Hepatic stellate cell (primary cell): ENCODE data around the gene LHX5.
A peak's percentile ranks its signal among the peaks of the same experiment; 100 is the strongest.

ENCODE experiments used
- DNase-seq: peaks from one replicate; pipeline ENCODE4 v3.0.0; 2011; ENCODE audit warnings: low spot score

The LHX5 gene

DNA sequence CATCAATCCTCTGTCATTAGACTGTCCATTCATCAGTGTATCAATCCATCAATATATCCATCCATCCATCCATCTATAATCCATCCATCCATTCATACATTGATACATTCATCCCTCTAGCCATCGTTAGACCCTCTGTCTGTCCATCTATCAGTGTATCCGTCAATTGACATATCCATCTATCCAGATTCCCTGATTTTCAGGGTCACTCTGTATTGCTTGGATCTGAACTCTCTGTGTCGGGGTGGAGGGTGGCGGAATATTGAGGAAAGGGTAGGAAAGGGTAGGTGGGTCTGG lies 32.4 kb downstream of the LHX5 start:
- DNase-seq, result no peak

DNA sequence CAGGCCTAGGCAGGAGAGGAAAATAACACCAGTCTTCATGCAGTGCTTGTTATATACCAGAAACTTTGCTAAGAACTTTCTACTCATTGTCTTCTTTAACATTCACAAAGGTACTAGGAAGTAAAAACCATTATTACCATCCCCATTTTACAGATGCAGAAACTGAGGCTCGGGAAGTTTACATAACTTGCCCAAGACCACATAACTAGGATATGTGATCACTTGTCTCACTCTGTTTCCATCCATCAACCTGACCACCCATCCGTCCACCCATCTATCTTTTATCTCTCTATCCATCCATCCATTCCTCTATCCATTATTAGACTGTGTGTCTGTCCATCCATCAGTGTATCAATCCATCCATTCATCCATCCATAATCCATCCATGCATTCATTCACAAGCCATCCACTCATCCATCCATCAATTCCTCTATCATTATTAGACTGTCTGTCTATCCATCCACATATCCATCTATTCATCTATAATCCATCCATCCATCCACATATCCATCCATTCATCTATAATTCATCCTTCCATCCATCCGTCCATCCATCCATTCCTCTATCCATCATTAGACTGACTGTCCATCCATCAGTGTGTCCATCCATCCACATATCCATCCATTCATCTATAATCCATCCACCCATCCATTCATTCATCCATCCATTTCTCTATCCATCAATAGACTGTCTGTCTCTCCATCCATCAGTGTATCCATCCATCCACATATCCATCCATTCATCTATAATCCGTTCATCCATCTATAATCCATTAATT lies 33.0 kb downstream of the LHX5 start:
- DNase-seq, result no peak

DNA sequence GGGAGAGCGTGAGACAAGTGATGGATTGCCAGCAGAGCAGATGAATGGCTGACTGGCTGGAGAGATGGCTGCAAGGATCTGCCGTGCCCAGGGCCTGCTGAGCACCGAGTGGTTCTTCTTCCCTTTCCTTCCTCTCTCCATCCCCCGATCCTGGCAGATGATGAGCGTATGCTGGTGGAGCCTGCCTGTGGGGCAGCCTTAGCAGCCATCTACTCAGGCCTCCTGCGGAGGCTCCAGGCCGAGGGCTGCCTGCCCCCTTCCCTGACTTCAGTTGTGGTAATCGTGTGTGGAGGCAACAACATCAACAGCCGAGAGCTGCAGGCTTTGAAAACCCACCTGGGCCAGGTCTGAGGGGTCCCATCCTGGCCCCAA lies 34.0 kb downstream of the LHX5 start:
- DNase-seq, result no peak

DNA sequence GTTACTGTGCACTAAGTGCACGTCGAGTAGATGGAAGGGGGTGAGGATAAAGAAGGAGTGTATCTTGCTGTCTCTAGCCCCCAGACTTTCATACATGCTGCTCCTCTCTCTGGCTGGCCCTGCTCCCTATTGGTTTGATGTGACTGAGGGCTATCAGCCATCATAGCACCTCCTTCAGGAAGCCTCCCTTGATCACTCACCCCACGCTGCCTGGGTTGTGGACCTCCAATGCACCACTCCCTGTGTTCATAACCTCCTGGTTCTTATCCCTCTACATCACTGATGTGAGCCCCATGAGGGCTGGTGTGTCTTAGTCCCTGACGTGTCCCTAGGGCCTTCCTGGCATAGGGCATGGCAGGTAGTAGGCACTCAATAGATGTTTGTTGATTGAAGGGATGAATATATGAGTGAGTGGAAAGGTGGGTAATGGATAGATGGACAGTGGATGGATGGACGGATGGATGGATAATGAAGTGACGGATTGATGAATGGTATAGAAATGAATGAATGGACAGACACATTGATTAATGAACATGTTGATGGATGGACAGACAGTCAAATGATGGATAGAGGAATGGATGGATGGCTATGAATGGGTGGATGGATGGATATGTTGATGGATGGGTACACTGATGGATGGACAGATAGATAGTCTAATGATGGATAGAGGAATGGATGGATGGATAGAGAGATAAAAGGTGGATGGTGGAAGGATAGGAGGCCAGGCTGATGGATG lies 34.5 kb downstream of the LHX5 start:
- no peak for DNase-seq

DNA sequence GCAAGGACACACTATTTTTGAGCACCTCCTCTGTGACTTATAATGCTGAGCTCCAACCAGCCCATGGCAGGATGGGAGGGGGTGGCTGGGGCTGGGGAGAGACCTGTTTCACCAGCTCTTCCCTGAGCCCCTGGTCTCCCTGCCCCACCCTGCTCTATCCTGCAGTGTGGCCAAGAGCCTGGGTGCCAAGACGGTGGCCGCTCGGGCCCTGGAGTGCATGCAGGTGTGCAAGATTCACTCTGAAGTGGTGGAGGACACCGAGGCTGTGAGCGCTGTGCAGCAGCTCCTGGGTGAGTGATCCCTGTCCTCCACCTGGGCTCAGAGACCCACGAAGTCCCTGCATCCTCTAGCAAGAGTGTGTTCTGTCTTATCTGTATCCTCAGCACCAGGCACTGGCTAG lies 35.1 kb downstream of the LHX5 start:
- no peak for DNase-seq

DNA sequence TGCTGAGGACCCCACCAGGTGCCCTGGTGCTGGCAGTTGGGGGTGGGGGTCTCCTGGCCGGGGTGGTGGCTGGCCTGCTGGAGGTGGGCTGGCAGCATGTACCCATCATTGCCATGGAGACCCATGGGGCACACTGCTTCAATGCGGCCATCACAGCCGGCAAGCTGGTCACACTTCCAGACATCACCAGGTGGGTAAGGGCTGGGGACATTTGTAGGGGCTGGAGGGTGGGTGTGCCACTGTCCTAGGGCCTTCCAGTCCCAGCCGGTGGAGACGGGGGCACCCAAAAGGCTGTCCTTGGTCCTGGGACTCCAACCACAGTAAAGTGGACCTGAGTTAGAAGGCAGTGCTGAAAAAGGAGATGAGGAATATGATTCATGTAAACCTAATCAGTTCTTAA lies 36.3 kb downstream of the LHX5 start:
- DNase-seq, result no peak

DNA sequence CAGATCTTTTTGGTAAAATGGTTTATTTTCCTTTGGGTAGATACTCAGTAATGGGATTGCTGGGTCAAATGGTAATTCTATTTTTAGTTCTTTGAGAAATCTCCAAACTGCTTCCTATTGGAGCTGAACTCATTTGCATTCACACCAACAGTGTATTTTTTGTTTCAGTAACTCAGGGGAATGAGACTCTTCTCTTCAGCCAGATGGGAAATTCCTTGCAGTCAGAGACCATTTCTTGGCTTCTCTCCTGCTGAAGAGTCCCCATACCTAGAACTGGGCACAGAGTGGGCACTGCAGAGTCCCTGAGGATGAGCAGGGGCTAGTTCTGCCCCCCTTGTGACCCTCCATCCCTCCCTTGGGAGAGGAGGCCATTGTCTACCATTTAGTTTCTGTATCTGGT lies 38.7 kb downstream of the LHX5 start:
- DNase-seq, result no peak

DNA sequence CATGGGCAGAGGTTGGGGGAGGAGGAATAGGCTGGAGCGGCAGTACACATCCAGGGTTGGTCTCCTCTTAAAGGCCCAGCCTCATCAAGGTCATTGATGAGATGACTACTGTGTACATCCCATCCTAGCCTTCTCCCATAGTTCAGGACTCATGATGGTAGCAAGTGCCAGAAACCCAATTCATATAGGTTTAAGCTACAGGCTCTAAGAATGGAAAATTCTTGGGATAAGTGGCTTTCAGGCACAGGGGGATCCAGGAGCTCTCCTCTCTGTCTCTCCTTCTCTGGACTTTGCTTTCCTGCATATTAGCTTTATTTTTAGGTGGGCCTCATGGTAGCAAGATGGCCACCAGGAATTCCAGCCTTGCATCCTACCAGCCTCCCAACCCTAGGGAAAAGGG lies 43.2 kb downstream of the LHX5 start:
- no peak for DNase-seq

DNA sequence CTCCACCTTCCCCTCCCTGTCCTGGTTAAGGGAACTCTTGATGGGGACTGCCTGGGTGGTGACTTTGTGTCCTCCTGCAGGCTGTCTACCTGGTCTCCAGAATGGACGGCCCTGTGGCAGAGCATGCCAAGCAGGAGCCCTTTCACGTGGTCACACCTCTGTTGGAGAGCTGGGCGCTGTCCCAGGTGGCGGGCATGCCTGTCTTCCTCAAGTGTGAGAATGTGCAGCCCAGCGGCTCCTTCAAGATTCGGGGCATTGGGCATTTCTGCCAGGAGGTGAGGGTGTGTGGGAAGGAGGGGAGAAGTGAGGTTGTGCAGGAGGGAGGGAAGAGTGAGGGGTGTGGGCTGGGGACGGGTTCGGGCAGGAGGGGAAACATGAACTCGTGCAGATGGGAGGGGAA lies 43.8 kb downstream of the LHX5 start:
- no peak for DNase-seq

DNA sequence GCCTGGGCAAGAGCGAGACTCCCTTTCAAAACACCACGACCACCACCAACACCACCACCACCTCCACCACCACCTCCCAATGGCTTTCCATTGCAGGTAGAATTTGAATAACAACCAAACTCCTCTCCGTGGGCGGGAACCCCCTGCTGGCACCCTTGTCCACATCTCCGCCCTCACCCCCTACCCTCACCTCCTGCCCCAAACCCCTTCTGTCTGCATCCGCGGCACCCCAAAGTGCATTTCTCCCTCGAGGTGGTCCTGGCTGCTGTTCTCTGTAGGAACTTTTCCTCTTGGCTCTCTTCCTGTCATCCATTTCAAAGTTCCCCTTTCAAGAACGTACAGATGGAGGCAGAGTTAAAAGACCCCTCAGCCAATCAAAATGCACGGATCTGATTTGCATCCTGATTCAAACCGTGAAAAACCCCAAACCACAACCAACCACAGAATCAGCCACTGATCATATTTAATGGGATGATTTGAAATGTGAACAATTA lies 45.7 kb downstream of the LHX5 start:
- DNase-seq, result no peak

DNA sequence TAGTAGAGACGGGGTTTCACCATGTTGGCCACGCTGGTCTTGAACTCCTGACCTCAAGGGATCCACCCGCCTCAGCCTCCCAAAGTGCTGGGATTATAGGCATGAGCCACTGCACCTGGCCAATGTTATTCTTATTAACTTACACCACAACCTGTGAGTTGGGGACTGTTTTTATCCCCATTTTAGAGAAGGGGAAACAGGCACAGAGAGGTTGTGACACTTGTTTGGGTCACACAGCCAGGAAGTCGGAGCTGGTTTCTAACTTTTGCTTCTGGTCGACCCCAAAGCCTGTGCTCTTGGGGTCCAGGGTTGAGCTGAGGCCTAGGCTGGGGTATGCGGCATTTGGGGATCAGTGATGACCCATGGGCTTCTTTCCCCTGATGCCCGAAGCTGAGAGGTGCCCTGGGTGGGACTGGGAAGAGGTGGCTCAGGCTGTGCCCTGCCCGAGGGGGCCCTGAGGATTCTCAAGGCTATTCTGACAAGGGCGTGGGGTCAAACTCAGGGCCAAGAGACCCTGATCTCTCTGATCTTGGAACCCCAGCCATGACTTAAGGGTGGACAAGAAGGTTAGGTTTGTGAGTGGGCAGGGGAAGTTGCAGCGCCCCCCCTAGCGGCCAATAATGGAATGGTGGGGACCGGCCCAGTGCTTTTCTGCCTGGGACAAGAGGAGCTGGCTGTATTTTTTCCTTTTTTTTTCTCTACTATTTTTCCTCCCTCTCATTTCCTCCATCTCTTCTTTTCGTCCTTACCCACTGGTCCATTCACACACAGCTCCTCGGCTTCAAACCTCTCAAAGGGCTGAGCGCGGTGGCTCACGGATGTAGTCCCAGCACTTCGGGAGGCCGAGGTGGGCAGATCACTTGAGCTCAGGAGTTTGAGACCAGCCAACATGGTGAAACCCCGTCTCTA lies 46.5 kb downstream of the LHX5 start:
- DNase-seq, result peak; percentile 73

DNA sequence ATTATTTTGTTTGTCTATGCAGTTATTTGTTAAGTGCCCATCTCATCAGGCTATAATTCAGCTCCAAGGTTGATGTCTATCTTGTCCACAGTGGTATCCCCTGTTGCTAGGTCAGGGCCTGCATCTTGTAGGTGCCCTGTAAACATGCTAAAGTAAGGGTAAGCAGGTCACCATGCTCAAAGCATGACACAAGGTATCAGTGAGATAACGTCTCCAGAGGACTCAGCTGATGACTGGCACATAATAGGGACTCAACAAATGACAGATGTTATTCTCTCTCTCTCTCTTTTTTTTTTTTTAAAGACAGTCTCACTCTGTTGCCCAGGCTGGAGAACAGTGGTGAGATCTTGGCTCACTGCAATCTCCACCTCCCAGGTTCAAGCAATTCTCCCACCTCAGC lies 47.2 kb downstream of the LHX5 start:
- DNase-seq, result no peak

DNA sequence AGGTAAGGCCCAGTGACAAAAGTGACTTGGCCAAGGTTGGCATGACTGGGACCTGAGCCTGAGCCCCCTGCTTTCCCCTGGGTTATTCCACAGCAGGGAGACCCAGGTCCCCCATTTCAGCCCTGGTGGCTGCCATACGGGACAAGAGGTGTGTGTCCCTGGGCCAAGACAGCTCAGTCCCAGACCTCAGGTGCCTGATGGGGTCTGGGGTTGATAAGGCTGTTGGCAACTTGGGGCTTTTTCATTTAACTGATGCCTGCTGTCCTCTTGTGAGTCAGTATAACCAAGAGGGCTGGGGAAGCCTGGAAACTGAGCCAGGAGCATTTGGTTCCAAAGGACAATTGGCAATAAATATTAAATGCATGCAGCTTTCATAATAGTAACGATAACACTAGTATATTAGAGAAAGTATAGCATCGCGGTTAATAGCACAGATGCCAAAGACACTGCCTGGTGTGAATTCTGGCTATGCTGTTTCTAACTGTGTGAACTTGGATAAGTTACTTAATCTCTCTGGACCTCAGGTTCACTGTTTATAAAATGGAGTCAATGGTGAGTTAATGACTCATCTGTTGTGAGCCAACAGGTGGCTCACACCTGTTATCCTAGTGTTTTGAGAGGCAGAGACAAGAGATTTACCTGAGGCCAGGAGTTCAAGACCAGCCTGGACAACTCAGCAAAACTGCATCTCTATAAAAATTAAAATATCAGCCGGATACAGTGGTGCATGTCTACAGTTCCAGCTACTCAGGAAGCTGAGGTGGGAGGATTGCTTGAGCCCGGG lies 48.6 kb downstream of the LHX5 start:
- DNase-seq, result no peak

DNA sequence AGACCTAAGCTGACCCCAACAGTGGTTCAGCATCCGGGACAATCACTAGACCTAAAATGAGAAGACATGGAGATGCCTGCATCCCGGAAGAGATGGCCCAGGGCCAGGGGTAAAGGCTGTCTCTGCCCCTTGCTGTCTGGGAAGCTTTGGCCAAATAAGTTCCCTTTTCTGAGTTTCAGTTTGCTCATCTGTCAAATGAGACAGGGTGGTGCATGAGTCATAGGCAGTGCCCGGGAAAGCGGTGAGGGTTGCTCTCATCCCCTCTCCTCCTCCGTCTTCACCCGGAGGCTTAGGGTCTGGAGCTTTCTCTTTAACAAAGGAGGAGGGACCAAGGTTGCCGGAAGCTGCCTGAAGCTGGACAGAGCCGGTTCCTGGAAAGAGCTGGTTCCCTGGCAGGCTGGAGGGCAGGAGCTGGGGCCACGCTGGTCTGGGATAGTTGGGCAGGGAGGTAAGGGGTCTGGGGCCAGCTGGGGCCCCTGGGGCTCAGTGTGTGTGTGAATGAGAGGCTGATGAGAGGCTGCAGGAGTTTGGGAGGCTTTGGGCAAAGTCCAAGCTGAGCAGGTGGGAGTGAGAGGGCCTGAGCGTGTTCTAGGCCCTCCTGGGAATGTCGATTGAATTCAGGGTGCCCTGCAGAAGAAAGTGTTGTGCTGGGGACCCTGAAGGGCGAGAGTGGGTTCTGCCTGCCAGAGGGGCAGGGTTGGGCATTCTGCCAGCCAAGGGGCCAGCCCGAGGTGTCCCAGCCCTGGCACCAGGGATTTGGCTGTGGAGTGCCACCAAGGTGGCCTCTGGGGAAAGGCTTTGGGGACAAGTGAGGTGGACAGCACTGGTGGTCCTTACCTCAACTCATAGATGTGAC lies 49.4 kb downstream of the LHX5 start, which contains the start of gene SDSL:
Gene SDSL, plus strand, starts transcription at position 351 of the 856 bp plus-strand sequence. CDS start 5,603 bp downstream, outside the sequence.
- peak; percentile 86 for DNase-seq

DNA sequence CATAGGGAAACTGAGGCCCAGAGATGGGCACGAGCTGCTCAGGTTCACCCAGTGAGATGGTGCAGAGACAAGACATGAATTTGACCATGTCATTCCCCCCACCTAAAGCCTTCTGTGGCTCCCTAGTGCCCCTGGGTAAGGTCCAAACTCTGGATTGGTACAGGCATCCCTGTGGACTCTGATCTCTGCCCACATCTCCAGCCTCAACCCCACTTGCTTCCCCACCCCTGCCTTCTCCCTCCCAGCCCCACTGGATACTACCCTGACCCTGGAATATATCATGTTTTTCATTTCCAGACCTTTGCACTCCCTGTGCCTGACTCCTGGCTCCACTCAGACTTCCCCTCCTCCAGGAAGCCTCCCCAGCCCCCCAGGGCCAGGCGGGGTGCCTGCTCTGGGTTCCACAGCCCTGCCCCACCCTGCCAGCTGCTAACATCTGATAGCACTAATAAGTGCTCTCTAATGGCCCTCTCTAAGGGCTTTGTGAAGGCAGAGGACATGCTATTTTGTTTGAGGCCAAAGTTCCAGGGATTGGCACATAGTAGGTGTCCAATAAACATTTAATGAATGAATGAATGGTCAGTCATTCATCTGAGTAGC lies 50.6 kb downstream of the LHX5 start:
- DNase-seq, result no peak

DNA sequence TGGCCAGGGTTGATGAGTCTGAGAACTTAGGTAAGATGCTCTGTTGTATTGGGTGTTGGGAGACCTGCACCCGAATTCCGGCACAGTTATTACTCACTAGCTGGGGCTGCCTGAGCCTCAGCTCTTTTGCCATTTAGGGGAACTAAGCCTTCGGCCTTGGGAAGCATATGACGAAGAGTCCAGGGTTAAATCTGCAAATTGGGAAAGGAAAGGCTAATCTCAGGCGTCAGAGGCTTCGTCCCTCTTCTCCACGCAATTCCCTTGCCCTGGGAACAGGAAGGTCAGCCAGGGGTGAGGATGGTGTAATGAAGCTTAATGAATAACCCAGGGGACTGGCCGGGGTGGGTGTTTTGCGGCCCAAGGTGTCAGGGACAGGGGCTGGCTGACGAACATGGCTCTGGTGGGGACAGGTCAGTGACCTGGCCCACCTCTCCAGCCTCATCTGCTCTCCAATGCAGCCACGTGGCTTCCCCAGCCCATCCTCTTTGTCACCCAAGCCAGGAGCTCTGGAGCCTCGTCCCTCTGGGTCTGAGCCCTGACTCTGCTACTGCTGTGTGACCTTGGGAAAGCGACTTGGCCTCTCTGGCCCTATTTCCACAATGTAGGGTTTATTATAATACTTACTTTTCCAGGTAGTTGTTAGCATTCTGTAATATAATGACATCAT lies 53.3 kb downstream of the LHX5 start:
- no peak for DNase-seq

DNA sequence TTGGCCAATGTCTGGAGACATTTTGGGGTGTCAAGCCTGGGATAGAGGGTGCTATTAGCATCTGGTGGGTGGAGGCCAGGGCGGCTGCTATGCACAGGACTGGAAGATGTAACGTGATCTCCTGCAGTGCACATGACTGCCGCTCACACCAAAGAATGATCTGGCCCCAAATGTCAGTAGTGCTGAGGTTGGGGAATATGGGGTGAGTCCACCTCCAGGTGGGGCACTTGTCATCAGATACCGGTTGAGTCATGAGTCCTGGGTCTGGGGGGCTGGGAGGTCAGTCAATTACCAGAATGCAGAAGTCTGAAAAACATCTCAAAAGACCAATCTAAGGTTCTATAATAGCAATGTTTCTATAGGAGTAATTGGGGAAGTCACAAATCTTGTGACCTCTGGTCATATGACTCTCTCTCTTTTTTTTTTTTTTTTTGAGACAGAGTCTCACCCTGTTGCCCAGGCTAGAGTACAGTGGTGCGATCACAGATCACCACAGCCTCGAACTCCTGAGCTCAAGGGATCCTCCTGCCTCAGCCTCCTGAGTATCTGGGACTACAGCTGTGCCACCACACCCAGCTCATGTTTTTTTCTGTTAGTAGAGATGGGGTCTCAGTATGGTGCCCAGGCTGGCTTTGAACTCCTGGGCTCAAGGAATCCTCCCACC lies 55.4 kb downstream of the LHX5 start:
- DNase-seq, result no peak

DNA sequence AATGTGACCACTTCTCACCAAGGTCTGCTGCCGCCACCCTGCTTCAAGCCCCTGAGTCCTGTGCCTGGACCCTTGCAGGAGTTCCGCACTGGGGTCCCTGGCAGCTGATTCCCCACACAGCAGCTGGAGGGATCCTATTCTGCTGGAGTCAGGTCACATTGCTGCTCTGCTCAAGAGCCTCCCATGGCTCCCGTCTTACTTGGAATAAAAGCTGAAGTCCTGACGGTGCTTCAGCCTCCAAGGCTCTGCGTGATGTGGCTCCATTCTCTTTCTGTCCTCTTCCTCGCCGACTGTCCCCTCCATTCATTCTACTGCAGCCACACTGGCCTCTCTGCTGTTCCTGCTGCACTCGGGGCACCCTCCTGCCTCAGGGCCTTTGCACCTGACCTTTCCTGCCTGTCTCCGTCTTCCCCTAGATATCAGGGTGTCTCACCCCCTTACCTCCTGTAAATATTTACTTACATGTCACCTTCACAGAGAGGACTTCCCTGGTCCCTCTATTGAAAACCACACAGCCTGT lies 57.1 kb downstream of the LHX5 start:
- no peak for DNase-seq

DNA sequence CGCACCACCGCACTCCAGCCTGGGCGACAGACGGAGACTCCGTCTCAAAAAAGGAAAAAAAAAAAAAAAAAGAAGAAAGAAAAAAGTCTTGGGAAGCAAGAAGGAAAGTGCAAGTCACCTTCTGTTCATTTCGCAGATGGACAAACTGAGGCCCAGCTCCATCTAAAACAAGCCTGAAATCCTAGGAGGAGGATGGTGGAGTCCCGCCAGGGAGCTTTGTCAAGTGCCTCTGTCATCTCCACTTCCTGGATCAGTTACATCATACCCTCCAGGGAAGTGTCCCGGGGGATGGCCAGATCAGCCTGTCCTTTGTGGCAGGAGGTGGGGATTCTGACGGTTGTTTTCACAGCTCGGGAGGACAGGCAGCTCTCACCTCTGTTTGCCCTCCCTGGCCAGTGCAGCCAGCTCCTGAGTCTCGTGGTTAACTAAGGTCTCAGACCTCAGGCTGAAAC lies 58.2 kb downstream of the LHX5 start:
- peak; percentile 41 for DNase-seq
